HUES64 (cell line): Measurements from ENCODE around the gene TRAF4.
A peak's percentile ranks its signal among the peaks of the same experiment; 100 is the strongest.
"Not testable (repeated sequence)": the region's sequence is repeated elsewhere in the genome, so short reads cannot be mapped to it uniquely, and the experiment has no call there.

ENCODE experiments used
- H3K27ac ChIP-seq: 2 replicates; pipeline ENCODE4 v1.7.0; 2013; ENCODE audit warnings: low read depth, low read length, inconsistent platforms
- H3K27me3 ChIP-seq: 2 replicates; pipeline ENCODE4 v1.6.1; 2013; ENCODE audit warnings: mild to moderate bottlenecking, low read length; ENCODE audit not compliant: insufficient read depth
- H3K36me3 ChIP-seq: 2 replicates; pipeline ENCODE4 v1.6.1; 2013; ENCODE audit warnings: mild to moderate bottlenecking, low read length; ENCODE audit not compliant: insufficient read depth
- H3K4me1 ChIP-seq: 2 replicates; pipeline ENCODE4 v1.6.1; 2013; ENCODE audit warnings: mild to moderate bottlenecking, low read length, moderate library complexity; ENCODE audit not compliant: insufficient read depth
- H3K4me3 ChIP-seq: 2 replicates; pipeline ENCODE4 v1.5.1; 2013; ENCODE audit warnings: mild to moderate bottlenecking, low read length, moderate library complexity
- H3K9ac ChIP-seq: 2 replicates; pipeline ENCODE4 v1.6.1; 2013; ENCODE audit warnings: mild to moderate bottlenecking, low read depth, low read length
- H3K9me3 ChIP-seq: 2 replicates; pipeline ENCODE4 v1.6.1; 2013; ENCODE audit warnings: low read depth, low read length; ENCODE audit not compliant: insufficient read depth
- WGBS: fragments of 150-250, 120-280 bp; methylation state at CpG from one replicate; pipeline ENCODE4 v1.1.7; 2013; ENCODE audit warnings: missing lambda C conversion rate; 5-methylcytosine and 5-hydroxymethylcytosine counted together

The TRAF4 gene

DNA sequence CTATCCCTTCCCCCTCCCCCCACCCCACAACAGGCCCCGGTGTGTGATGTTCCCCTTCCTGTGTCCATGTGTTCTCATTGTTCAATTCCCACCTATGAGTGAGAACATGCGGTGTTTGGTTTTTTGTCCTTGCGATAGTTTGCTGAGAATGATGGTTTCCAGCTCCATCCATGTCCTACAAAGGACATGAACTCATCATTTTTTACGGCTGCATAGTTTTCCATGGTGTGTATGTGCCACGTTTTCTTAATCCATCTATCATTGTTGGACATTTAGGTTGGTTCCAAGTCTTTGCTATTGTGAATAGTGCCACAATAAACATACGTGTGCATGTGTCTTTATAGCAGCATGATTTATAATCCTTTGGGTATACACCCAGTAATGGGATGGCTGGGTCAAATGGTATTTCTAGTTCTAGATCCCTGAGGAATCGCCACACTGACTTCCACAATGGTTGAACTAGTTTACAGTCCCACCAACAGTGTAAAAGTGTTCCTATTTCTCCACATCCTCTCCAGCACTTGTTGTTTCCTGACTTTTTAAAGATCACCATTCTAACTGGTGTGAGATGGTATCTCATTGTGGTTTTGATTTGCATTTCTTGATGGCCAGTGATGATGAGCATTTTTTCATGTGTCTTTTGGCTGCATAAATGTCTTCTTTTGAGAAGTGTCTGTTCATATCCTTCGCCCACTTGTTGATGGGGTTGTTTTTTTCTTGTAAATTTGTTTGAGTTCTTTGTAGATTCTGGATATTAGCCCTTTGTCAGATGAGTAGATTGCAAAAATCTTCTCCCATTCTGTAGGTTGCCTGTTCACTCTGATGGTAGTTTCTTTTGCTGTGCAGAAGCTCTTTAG, 7.7 kb upstream of the TRAF4 start:
- H3K4me1 ChIP-seq, H3K27me3 ChIP-seq, H3K27ac ChIP-seq, H3K9ac ChIP-seq, H3K4me3 ChIP-seq, H3K9me3 ChIP-seq: not testable (repeated sequence)
- WGBS, result 98% methylated on average over 4 of the region's 8 CpGs
- peaks cover 35% of the 10 kb centered on the region for H3K36me3 ChIP-seq

- Histone ChIP-seq H3K27ac (no peak overlapping the region), H3K36me3 (peaks cover 35% of the 10 kb centered on the region), H3K4me3 (no peak overlapping the region), H3K27me3 (no peaks in the 10 kb centered on the region), H3K9me3 (no peaks in the 10 kb centered on the region), H3K9ac (no peak overlapping the region), H3K4me1 (no peaks in the 10 kb centered on the region)
- WGBS, result 97% methylated on average over 12 of the region's 12 CpGs
Measured at GRCh38 chr17:28737316-28737715, 6.5 kb upstream of the TRAF4 start.

DNA sequence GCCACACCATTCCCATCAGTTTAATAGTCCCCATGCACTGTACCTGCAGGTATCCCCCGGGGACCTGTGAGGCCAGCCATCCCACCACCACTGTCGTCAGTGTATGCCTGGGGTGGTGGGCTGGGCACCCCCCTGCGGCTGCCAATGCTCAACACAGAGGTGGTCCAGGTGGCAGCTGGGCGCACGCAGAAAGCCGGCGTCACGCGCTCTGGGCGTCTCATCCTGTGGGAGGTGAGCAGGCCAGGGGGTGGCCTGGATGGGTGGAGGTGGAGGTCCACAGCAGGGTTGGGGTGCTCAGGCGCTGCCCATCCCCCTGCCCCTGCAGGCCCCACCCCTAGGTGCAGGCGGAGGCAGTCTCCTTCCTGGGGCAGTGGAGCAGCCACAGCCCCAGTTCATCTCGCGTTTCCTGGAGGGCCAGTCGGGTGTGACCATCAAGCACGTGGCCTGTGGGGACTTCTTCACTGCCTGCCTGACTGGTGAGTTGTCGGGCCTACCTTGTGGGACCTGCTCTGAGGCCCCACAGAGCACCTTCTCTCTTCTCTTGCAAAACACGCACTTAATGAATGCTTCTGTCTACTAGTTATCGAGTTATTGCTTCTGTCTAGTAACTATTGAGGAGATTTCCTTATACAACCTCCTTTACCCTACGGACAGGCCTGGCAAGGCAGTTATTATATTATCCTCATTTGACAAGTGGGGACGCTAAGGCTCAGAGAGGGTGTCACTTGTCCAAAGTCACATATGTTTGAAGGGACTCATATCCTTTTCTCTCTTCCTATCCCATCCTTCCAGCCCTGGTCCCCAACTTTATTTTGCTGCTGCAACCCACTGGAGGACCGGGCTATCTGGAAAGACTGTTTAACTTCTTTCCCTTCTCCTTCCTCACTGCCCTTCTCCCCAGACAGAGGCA, 5.8 kb upstream of the TRAF4 start:
- Histone ChIP-seq H3K9me3 (no peaks in the 10 kb centered on the region), H3K4me3 (no peak overlapping the region), H3K36me3 (peaks cover 35% of the 10 kb centered on the region), H3K9ac (no peak overlapping the region), H3K27ac (no peak overlapping the region), H3K27me3 (no peaks in the 10 kb centered on the region), H3K4me1 (no peaks in the 10 kb centered on the region)
- 96% methylated on average over 22 of the region's 22 CpGs for WGBS

DNA sequence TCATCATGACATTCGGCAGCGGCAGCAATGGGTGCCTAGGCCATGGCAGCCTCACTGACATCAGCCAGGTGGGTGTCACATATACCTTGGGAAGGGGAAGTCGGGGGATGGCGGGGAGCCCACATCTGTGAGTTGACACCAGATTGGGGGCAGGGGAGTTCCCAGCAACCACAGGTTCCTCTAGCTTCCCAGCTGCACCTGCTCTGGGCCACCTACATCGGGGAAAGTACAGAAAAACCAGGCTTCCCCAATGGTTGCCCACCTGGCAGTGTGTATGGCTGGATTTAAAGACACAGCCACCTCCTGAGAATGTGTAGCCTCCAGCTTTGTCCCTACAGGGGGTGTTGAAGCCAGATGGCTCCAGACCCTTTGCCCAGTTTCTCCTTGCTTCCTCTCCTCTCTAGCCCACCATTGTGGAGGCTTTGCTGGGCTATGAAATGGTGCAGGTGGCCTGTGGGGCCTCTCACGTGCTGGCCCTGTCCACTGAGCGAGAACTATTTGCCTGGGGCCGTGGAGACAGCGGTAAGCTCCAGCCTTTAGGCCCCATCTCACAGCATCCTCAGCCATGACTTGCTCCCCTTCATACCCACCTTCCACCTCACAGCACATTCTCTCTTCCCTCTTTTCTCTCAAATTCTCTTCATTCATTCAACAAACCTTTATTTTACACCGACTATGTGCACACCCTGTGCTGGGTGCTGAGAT, 5.0 kb upstream of the TRAF4 start:
- Histone ChIP-seq H3K4me1 (no peaks in the 10 kb centered on the region), H3K9me3 (no peaks in the 10 kb centered on the region), H3K4me3 (no peak overlapping the region), H3K27me3 (no peaks in the 10 kb centered on the region), H3K27ac (no peak overlapping the region), H3K9ac (no peak overlapping the region), H3K36me3 (peaks cover 33% of the 10 kb centered on the region)
- WGBS, result 93% methylated on average over 9 of the region's 10 CpGs

- no peak overlapping the region for H3K4me3 ChIP-seq
- 0 out of 2 replicates have a peak, but pooled peaks cover 2% of the 10 kb centered on the region for H3K4me1 ChIP-seq
- H3K27me3 ChIP-seq, result no peaks in the 10 kb centered on the region
- no peak overlapping the region for H3K9ac ChIP-seq
- H3K27ac ChIP-seq, result no peak overlapping the region
- 94% methylated on average over 10 of the region's 10 CpGs for WGBS
- H3K9me3 ChIP-seq, result no peaks in the 10 kb centered on the region
- peaks cover 19% of the 10 kb centered on the region for H3K36me3 ChIP-seq
Measured at GRCh38 chr17:28740406-28741357, 3.1 kb upstream of the TRAF4 start.

- Histone ChIP-seq H3K4me3 (no peak overlapping the region), H3K27me3 (no peaks in the 10 kb centered on the region), H3K36me3 (peaks cover 28% of the 10 kb centered on the region), H3K9ac (no peak overlapping the region), H3K9me3 (no peaks in the 10 kb centered on the region), H3K4me1 (peaks cover 12% of the 10 kb centered on the region; the same call in 1 of the 2 replicates), H3K27ac (no peak overlapping the region)
- 94% methylated on average over 19 of the region's 19 CpGs for WGBS
Measured at GRCh38 chr17:28741358-28742349, 2.2 kb upstream of the TRAF4 start.

DNA sequence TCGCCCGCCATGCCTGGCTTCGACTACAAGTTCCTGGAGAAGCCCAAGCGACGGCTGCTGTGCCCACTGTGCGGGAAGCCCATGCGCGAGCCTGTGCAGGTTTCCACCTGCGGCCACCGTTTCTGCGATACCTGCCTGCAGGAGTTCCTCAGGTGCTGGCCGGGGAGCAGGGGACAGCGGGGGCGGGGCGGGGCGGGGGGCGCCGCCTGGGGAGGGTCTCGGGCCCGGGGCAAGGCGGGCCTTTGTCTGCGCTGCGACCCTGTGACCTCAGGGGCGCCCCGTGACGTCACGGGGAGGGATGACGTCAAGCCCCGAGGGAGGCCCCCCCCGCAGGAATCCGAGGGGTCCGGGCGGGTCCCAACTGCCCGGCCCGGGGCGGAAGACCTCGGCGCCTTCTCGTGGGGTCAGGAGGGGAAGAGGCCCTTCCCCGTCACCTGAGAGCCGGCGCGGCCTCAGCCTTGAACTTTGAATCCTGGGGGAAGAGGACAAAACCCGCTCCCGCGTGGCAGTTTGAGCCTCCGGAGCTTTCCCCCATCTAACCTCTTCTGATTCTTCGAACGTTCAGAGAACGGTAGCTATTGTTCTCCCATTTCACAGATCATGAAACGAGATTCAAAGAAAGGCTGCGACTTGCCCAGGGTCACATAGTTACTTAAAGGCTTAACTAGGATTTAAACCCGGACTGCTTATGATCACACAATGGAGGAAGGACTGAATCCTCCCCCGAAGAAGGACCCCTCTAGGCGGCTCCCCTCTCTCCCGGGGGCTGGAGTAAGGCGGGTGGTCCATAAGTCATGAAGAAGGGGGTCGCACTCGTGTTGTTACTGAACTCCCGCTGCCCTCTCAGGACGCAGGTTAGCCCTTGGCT, 527 bp downstream of the TRAF4 start:
- peak overlapping the region; percentile 96 for H3K9ac ChIP-seq
- peaks cover 42% of the 10 kb centered on the region for H3K36me3 ChIP-seq
- H3K9me3 ChIP-seq, result no peaks in the 10 kb centered on the region
- no peaks in the 10 kb centered on the region for H3K27me3 ChIP-seq
- H3K4me3 ChIP-seq, result peak overlapping the region; percentile 87
- peaks cover 14% of the 10 kb centered on the region; the same call in 1 of the 2 replicates for H3K4me1 ChIP-seq
- WGBS, result under 1% methylated on average over 61 of the region's 61 CpGs
- H3K27ac ChIP-seq, result peak overlapping the region; percentile 100

DNA sequence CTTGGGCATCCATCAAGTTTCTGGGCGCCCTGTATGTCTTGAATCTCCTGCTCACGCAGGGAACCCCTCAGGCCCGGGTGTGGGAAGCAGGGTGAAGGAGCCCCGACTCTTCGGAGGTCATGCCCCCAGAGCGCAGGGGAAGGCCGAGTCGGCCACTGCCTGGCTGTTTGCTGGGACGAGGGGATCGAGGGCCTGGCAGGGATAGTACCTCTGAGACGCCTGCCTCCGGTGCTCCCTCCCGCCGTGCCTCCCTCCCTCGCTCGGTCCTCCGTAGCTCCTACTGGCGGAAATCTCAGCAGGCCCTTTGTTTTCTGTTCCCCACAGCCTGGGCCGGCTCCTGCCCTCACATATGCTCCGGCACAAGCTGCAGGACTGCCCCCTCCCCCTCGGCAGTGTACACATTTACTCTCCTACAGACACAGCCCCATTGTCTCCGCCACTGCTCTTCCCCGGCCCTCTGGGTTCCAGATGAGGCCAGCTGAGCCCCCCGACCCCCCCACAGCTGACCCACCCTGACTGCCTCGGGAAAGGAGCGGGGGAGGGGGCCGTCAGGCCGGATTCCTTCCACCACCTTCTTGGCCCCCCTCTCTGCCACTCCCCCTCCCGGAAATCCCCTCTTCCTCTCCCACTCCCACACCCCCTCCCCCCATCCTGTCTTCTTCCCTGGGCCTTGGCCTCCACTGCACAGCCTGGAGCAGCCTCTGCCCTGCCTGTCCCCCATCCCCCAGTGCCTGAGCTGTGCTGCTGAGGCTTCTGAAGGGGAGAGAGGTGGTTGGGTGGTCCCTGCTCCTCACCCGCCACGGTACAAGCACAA, 1.4 kb downstream of the TRAF4 start:
- WGBS, result 1% methylated on average over 31 of the region's 31 CpGs
- Histone ChIP-seq H3K36me3 (peaks cover 46% of the 10 kb centered on the region), H3K9me3 (no peaks in the 10 kb centered on the region), H3K27ac (peak overlapping the region; percentile 100), H3K4me1 (peaks cover 14% of the 10 kb centered on the region; the same call in 1 of the 2 replicates), H3K27me3 (no peaks in the 10 kb centered on the region), H3K9ac (peak overlapping the region; percentile 96), H3K4me3 (peak overlapping the region; percentile 87)
